Prostate gland (tissue), 2 donors: ENCODE data around the gene C10orf105. TPM values are rescaled to one million over a fixed set of nuclear protein-coding genes. Genes with fewer than 3 reads are reported as not detected.

ENCODE experiments used
- DNase-seq: peaks from one replicate; pipeline ENCODE4 v3.0.0-alpha.2; 2019; ENCODE audit warnings: low spot score
- H3K27ac ChIP-seq, 2 donors: fragments of 200-600 bp; sonication (generic); 2 replicates each; pipeline ENCODE4 v1.5.1; 2017 to 2019
- H3K27me3 ChIP-seq: fragments of 200-600 bp; sonication (generic); replicated peaks from 2 replicates; pipeline ENCODE4 v1.5.1; 2019; ENCODE audit not compliant: insufficient read depth
- H3K36me3 ChIP-seq, 2 donors: fragments of 200-600 bp; sonication (generic); 1 replicate in 1 of 2; 2 replicates in 1 of 2; pipeline versions ENCODE4 v1.5.1 to v1.8.1; 2017 to 2019
- H3K4me1 ChIP-seq: fragments of 200-600 bp; sonication (generic); replicated peaks from 2 replicates; pipeline ENCODE4 v1.5.1; 2019
- H3K4me3 ChIP-seq, 2 donors: fragments of 200-600 bp; sonication (generic); 2 replicates each; pipeline ENCODE4 v1.5.1; 2017 to 2019
- H3K9me3 ChIP-seq: fragments of 200-600 bp; sonication (generic); 2 replicates; pipeline ENCODE4 v1.5.1; 2017
- CTCF ChIP-seq, 4 experiments: fragments of 200-600 bp in 2 of 4; fragments of 450-650 bp in 2 of 4; sonication (generic) in 2 of 4; IDR thresholded peaks; 1 replicate in 3 of 4; 2 replicates in 1 of 4; pipeline ENCODE4 v1.5.1; 2016 to 2019; ENCODE audit warnings: antibody characterized with exemption in 4 of 4, mild to moderate bottlenecking in 2 of 4, moderate library complexity in 2 of 4
- POLR2A ChIP-seq: fragments of 450-650 bp; IDR thresholded peaks from one replicate; pipeline ENCODE4 v1.6.1; 2016; ENCODE audit warnings: antibody characterized with exemption, mild to moderate bottlenecking
- POLR2AphosphoS5 ChIP-seq: sonication (generic); formaldehyde crosslinking; IDR thresholded peaks from one replicate; pipeline ENCODE4 v1.6.1; 2017; ENCODE audit warnings: antibody characterized with exemption
- WGBS: methylation state at CpG from one replicate; pipeline ENCODE4 v1.1.5; 2018; 5-methylcytosine and 5-hydroxymethylcytosine counted together
- intact Hi-C: fragments of 100-400 bp; cut with DNase I; formaldehyde crosslinking; loops from one replicate; pipeline ENCODE4 v1.14.2; 2022
- total RNA-seq, 2 donors: library from RNA; depleted of rRNA; stranded (reverse); fragments of >200 nt; gene quantifications; one replicate each; pipeline ENCODE4 v1.1.0, GENCODE V29; 2016

The C10orf105 gene
- total RNA-seq, 2 donors from 2014 or later, result 0.11 TPM; not detected in 1

- no peak for TF ChIP-seq CTCF (IDR thresholded peaks at IDR 0.05)
- TF ChIP-seq POLR2AphosphoS5, result no peak
- no peak for TF ChIP-seq POLR2A
- Histone ChIP-seq H3K36me3 (no peaks in the 10 kb centered on the region), H3K27me3 (no peaks in the 10 kb centered on the region), H3K4me1 (no peaks in the 10 kb centered on the region), H3K27ac (no peak overlapping the region), H3K9me3 (no peaks in the 10 kb centered on the region), H3K4me3 (no peak overlapping the region)
- DNase-seq, result no peak
- WGBS, result 77% methylated on average over 7 of the region's 7 CpGs
- intact Hi-C loops, result no loop called here
Observed at GRCh38 chr10:71692598-71693306, 26.8 kb downstream of the C10orf105 start.

DNA sequence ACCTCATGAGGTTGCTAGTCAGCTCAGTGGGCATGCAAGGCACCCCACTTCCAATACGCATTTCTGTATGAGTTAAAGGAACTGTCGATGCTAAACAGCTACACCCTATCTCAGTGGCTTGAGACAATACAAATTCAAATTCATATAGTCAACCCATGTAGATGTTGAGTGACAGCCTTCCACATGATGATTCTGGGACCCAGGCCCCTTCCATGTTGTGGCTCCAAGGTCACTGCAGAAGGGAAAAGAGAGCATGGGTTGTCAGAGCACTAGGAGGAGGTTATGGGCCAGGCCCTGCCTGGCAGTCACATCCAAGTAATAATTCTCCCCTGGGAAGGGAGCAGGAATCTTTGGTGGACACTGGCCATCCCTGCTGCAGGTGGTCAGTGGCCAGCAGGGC, 28.2 kb downstream of the C10orf105 start:
- Histone ChIP-seq H3K4me1 (no peaks in the 10 kb centered on the region), H3K27me3 (no peaks in the 10 kb centered on the region), H3K27ac (no peak overlapping the region), H3K4me3 (no peak overlapping the region), H3K9me3 (no peaks in the 10 kb centered on the region), H3K36me3 (no peaks in the 10 kb centered on the region)
- DNase-seq, result no peak
- 96% methylated on average over 2 of the region's 2 CpGs for WGBS
- intact Hi-C loops, result no loop called here
- TF ChIP-seq CTCF (IDR thresholded peaks at IDR 0.05), result no peak
- no peak for TF ChIP-seq POLR2AphosphoS5
- no peak for TF ChIP-seq POLR2A

DNA sequence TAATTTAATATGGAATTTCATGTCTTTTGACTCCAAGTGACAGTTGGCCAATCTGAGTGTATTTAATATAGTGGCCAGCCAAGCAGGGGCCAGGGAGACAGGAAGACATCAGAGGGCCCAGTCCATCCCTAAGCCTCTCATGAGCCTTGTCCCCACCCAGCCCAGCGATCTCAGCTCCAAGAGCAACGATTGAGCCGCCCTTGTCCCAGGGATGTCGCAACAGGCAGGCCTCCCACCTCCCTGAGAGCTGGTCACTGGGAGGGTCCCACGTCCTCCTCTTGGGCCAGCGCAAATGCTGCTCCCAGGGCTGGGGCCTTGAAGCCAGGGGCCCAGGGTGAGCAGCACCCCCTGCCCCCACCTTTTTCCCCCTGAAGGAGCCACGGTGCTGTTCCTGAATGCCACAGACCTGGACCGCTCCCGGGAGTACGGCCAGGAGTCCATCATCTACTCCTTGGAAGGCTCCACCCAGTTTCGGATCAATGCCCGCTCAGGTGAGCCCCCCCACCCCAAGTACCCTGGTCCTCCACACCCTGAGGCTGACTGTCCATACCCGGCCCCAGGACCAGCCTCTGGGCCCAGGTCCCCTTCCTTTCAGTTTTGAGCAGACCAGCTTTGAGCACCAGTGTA, 29.4 kb downstream of the C10orf105 start:
- Histone ChIP-seq H3K27ac (no peak overlapping the region), H3K4me3 (no peak overlapping the region), H3K4me1 (no peaks in the 10 kb centered on the region), H3K27me3 (no peaks in the 10 kb centered on the region), H3K36me3 (no peaks in the 10 kb centered on the region), H3K9me3 (no peaks in the 10 kb centered on the region)
- WGBS, result 88% methylated on average over 13 of the region's 13 CpGs
- no peak for DNase-seq
- TF ChIP-seq POLR2AphosphoS5 (no peak), CTCF (IDR thresholded peaks at IDR 0.05) (no peak), POLR2A (no peak)
- intact Hi-C loops, result no loop called here

- H3K9me3 ChIP-seq, result no peaks in the 10 kb centered on the region
- H3K27ac ChIP-seq, result no peak overlapping the region
- no peak for DNase-seq
- intact Hi-C loops, result no loop called here
- WGBS, result 98% methylated on average over 3 of the region's 3 CpGs
- H3K36me3 ChIP-seq, result no peaks in the 10 kb centered on the region
- TF ChIP-seq POLR2A, result no peak
- no peak for TF ChIP-seq POLR2AphosphoS5
- TF ChIP-seq CTCF (IDR thresholded peaks at IDR 0.05), result no peak
- no peaks in the 10 kb centered on the region for H3K4me1 ChIP-seq
- no peak overlapping the region for H3K4me3 ChIP-seq
- no peaks in the 10 kb centered on the region for H3K27me3 ChIP-seq
Observed at GRCh38 chr10:71688256-71688655, 31.3 kb downstream of the C10orf105 start.

DNA sequence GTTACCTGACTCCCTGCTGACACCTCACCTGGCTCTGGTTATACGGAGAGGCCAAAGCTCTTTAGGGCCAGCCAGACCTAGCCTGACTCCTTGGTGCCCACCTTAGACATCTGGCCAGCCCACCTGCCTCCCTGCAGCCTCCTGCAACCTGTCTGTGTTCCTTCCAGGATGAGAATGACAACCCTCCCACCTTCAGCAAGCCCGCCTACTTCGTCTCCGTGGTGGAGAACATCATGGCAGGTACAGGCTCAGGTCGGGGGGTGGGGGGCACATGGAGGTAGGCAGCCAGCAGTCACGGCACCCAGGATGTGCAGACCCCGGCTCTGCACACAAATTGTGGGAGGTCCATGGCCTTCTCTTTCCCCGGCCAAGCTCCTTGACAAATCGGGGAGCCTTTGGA, 32.1 kb downstream of the C10orf105 start:
- Histone ChIP-seq H3K27ac (no peak overlapping the region), H3K9me3 (no peaks in the 10 kb centered on the region), H3K27me3 (no peaks in the 10 kb centered on the region), H3K4me3 (no peak overlapping the region), H3K36me3 (no peaks in the 10 kb centered on the region), H3K4me1 (no peaks in the 10 kb centered on the region)
- TF ChIP-seq CTCF (IDR thresholded peaks at IDR 0.05) (no peak), POLR2AphosphoS5 (no peak), POLR2A (no peak)
- WGBS, result 79% methylated on average over 8 of the region's 9 CpGs
- no peak for DNase-seq
- intact Hi-C loops, result no loop called here
